ENCODE results near the gene NKAPD1. TPM values are rescaled to one million over a fixed set of nuclear protein-coding genes. Genes with fewer than 3 reads are reported as not detected.
A peak's percentile ranks its signal among the peaks of the same experiment; 100 is the strongest.
"Not testable (repeated sequence)": the region's sequence is repeated elsewhere in the genome, so short reads cannot be mapped to it uniquely, and the experiment has no call there.

The NKAPD1 gene
- total RNA-seq, 4 donors from 2014 or later = 13.7 to 20.4 (median 16.1) TPM

- 94% methylated on average over 2 of the region's 2 CpGs for WGBS
- H3K4me3 ChIP-seq = no peak overlapping the region
- no peaks in the 10 kb centered on the region for H3K9me3 ChIP-seq
- peaks cover 35 to 86% (median 66%) of the 10 kb centered on the region in 4 donors for H3K36me3 ChIP-seq
- no peak overlapping the region for H3K27ac ChIP-seq (replicated peaks in 1 of 4)
- TF ChIP-seq POLR2A (IDR thresholded peaks at IDR 0.05; ENCODE audit: low read depth) = no peak
- TF ChIP-seq POLR2AphosphoS5 (IDR thresholded peaks at IDR 0.05) = no peak
- TF ChIP-seq EP300 (IDR thresholded peaks at IDR 0.05) = no peak
- TF ChIP-seq CTCF (IDR thresholded peaks at IDR 0.05) = no peak
- no peak for DNase-seq (ENCODE audit: extremely low spot score)
- intact Hi-C loops (cut with DNase I) = no loop called here
- no peaks in the 10 kb centered on the region for H3K4me1 ChIP-seq
- no peaks in the 10 kb centered on the region for H3K27me3 ChIP-seq
Measured at GRCh38 chr11:112042961-112043304, 31.2 kb upstream of the NKAPD1 start.

GRCh38 chr11:112044961-112045360 lies 29.1 kb upstream of the NKAPD1 start:
- intact Hi-C loops (cut with DNase I) = no loop called here
- peaks cover 0 to 9% (median 3%) of the 10 kb centered on the region in 4 donors for H3K4me1 ChIP-seq
- H3K9me3 ChIP-seq = no peaks in the 10 kb centered on the region
- TF ChIP-seq POLR2A (IDR thresholded peaks at IDR 0.05; ENCODE audit: low read depth) = no peak
- no peak for TF ChIP-seq EP300 (IDR thresholded peaks at IDR 0.05)
- TF ChIP-seq CTCF (IDR thresholded peaks at IDR 0.05) = no peak
- no peaks in the 10 kb centered on the region for H3K27me3 ChIP-seq
- H3K36me3 ChIP-seq = peaks cover 21 to 74% (median 53%) of the 10 kb centered on the region in 4 donors
- H3K27ac ChIP-seq (replicated peaks in 1 of 4) = no peak overlapping the region
- no peak for DNase-seq (ENCODE audit: extremely low spot score)
- WGBS = 100% methylated on average over 4 of the region's 4 CpGs
- no peak overlapping the region for H3K4me3 ChIP-seq

- DNase-seq (ENCODE audit: extremely low spot score); H3K27ac ChIP-seq (replicated peaks in 1 of 4); intact Hi-C loops (cut with DNase I); H3K27me3 ChIP-seq; H3K9me3 ChIP-seq; H3K4me3 ChIP-seq; H3K4me1 ChIP-seq: not testable (repeated sequence)
- WGBS = 97% methylated on average over 2 of the region's 2 CpGs
- peaks cover 28 to 80% (median 56%) of the 10 kb centered on the region in 4 donors for H3K36me3 ChIP-seq
Measured at GRCh38 chr11:112046647-112047046, 27.5 kb upstream of the NKAPD1 start.

GRCh38 chr11:112048256-112048655 lies 25.8 kb upstream of the NKAPD1 start:
- DNase-seq (ENCODE audit: extremely low spot score); H3K9me3 ChIP-seq; H3K4me1 ChIP-seq; intact Hi-C loops (cut with DNase I); H3K27me3 ChIP-seq; H3K4me3 ChIP-seq: not testable (repeated sequence)
- WGBS = 95% methylated on average over 3 of the region's 3 CpGs
- H3K36me3 ChIP-seq = peaks cover 38 to 86% (median 68%) of the 10 kb centered on the region in 4 donors
- peak overlapping the region in 3 of 4 donors; percentile 2 to 45 (median 31) for H3K27ac ChIP-seq (replicated peaks in 1 of 4)

GRCh38 chr11:112049777-112050176 lies 24.3 kb upstream of the NKAPD1 start:
- 48% methylated on average over 2 of the region's 2 CpGs for WGBS
- DNase-seq (ENCODE audit: extremely low spot score) = no peak
- Histone ChIP-seq H3K27me3 (no peaks in the 10 kb centered on the region), H3K4me1 (peaks cover 0 to 9% (median 3%) of the 10 kb centered on the region in 4 donors), H3K36me3 (peaks cover 34 to 87% (median 74%) of the 10 kb centered on the region in 4 donors), H3K27ac (replicated peaks in 1 of 4) (no peak overlapping the region), H3K9me3 (no peaks in the 10 kb centered on the region), H3K4me3 (no peak overlapping the region)
- intact Hi-C loops (cut with DNase I) = no loop called here
- TF ChIP-seq EP300 (IDR thresholded peaks at IDR 0.05) = no peak

GRCh38 chr11:112050721-112051120 lies 23.4 kb upstream of the NKAPD1 start:
- intact Hi-C loops (cut with DNase I) = no loop called here
- H3K4me1 ChIP-seq = peaks cover 0 to 9% (median 3%) of the 10 kb centered on the region in 4 donors
- no peak for TF ChIP-seq POLR2A (IDR thresholded peaks at IDR 0.05; ENCODE audit: low read depth)
- TF ChIP-seq EP300 (IDR thresholded peaks at IDR 0.05) = no peak
- TF ChIP-seq CTCF (IDR thresholded peaks at IDR 0.05) = no peak
- TF ChIP-seq POLR2AphosphoS5 (IDR thresholded peaks at IDR 0.05) = no peak

More at GRCh38 chr11:112050721-112051120, 23.4 kb upstream of the NKAPD1 start:
- no peaks in the 10 kb centered on the region for H3K27me3 ChIP-seq
- no peak for DNase-seq (ENCODE audit: extremely low spot score)
- 83% methylated on average over 3 of the region's 3 CpGs for WGBS
- H3K9me3 ChIP-seq = no peaks in the 10 kb centered on the region
- no peak overlapping the region for H3K27ac ChIP-seq (replicated peaks in 1 of 4)
- no peak overlapping the region for H3K4me3 ChIP-seq
- H3K36me3 ChIP-seq = peaks cover 25 to 86% (median 72%) of the 10 kb centered on the region in 4 donors
